ENCODE results near the gene GRM5.
"Not testable (repeated sequence)": the region's sequence is repeated elsewhere in the genome, so short reads cannot be mapped to it uniquely, and the experiment has no call there.

DNA sequence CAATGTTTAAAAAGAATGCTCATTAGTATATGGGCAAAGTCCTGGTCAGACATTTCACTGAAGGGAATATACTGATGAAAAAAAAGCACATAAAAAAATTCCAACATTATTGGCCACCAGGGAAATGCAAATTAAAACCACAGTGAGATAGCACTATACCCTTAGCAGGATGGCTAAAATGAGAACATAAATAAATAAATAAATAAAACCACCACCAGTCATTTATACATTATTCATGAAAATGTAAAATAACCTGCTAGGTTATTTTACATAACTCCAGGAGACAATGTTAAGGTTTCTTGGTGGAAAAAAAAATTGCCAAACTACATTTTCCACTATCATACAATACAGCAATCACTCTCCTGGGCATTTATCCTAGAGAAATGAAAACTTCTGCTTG lies 64.9 kb downstream of the GRM5 start:
- TF ChIP-seq, protein P1, sequence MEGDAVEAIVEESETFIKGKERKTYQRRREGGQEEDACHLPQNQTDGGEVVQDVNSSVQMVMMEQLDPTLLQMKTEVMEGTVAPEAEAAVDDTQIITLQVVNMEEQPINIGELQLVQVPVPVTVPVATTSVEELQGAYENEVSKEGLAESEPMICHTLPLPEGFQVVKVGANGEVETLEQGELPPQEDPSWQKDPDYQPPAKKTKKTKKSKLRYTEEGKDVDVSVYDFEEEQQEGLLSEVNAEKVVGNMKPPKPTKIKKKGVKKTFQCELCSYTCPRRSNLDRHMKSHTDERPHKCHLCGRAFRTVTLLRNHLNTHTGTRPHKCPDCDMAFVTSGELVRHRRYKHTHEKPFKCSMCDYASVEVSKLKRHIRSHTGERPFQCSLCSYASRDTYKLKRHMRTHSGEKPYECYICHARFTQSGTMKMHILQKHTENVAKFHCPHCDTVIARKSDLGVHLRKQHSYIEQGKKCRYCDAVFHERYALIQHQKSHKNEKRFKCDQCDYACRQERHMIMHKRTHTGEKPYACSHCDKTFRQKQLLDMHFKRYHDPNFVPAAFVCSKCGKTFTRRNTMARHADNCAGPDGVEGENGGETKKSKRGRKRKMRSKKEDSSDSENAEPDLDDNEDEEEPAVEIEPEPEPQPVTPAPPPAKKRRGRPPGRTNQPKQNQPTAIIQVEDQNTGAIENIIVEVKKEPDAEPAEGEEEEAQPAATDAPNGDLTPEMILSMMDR (IDR thresholded peaks at IDR 0.05; ENCODE audit: poor library complexity): not testable (repeated sequence)
- not testable (repeated sequence) for TF ChIP-seq EZH2 (IDR thresholded peaks at IDR 0.05; ENCODE audit: borderline replicate concordance); EZH2phosphoT487 (IDR thresholded peaks at IDR 0.05; ENCODE audit: low read depth, severe bottlenecking, unreplicated experiment)

All from hepatocyte (in vitro differentiated cells).